WTC11 (cell line): ENCODE data around the gene OR6B2. TPM values are rescaled to one million over a fixed set of nuclear protein-coding genes. Genes with fewer than 3 reads are reported as not detected.
"Not testable (repeated sequence)": the region's sequence is repeated elsewhere in the genome, so short reads cannot be mapped to it uniquely, and the experiment has no call there.

ENCODE experiments used
- ATAC-seq: fragments of 200-7000 bp; cut with Tn5 transposase; 2 replicates; pipeline ENCODE4 v1.10.0; 2021; ENCODE audit warnings: mild to moderate bottlenecking, moderate library complexity
- CTCF ChIA-PET: fragments of 300-600 bp; sonication (Branson Sonifier 250); formaldehyde crosslinking; loops from one replicate; lab custom pipeline; 2021; ENCODE audit warnings: antibody characterized with exemption; lab: Charles Lee
- POLR2A ChIA-PET: fragments of 350-600 bp; sonication (Branson Sonifier 250); formaldehyde crosslinking; loops from one replicate; lab custom pipeline; 2021; ENCODE audit warnings: antibody characterized with exemption; lab: Charles Lee
- DNase-seq: peaks from one replicate; pipeline ENCODE4 v3.0.0; 2021; ENCODE audit warnings: low spot score
- H3K27ac Mint-ChIP-seq: 2 replicates; pipeline ENCODE4 v1.8.0; 2021; ENCODE audit warnings: mixed read lengths
- H3K27me3 Mint-ChIP-seq: 2 replicates; pipeline ENCODE4 v1.8.0; 2021; ENCODE audit warnings: low read depth, mild to moderate bottlenecking, moderate library complexity, mixed read lengths
- H3K36me3 Mint-ChIP-seq: 2 replicates; pipeline ENCODE4 v1.8.0; 2021; ENCODE audit warnings: mixed read lengths
- H3K4me1 Mint-ChIP-seq: 2 replicates; pipeline ENCODE4 v1.8.0; 2022; ENCODE audit warnings: mixed read lengths
- H3K4me3 Mint-ChIP-seq: 2 replicates; pipeline ENCODE4 v1.8.0; 2021; ENCODE audit warnings: mild to moderate bottlenecking, moderate library complexity, mixed read lengths
- H3K9me3 Mint-ChIP-seq: 2 replicates; pipeline ENCODE4 v1.8.0; 2021; ENCODE audit warnings: mixed read lengths
- CBFB ChIP-seq: sonication (generic); formaldehyde crosslinking; IDR thresholded peaks from 2 replicates; pipeline ENCODE4 v1.8.1; 2022; ENCODE audit warnings: mild to moderate bottlenecking, low read depth, missing genetic modification reagents
- CREB1 ChIP-seq: sonication (generic); formaldehyde crosslinking; IDR thresholded peaks from 2 replicates; pipeline ENCODE4 v1.8.0; 2023; ENCODE audit warnings: mild to moderate bottlenecking, missing genetic modification reagents
- ESRRA ChIP-seq: sonication (generic); formaldehyde crosslinking; IDR thresholded peaks from 2 replicates; pipeline ENCODE4 v1.8.1; 2022; ENCODE audit warnings: mild to moderate bottlenecking, missing genetic modification reagents, borderline replicate concordance
- FOXP1 ChIP-seq: sonication (generic); formaldehyde crosslinking; IDR thresholded peaks from 2 replicates; pipeline ENCODE4 v1.8.0; 2022; ENCODE audit warnings: missing genetic modification reagents, mild to moderate bottlenecking, moderate library complexity, borderline replicate concordance
- MYBL2 ChIP-seq: sonication (generic); formaldehyde crosslinking; IDR thresholded peaks from 2 replicates; pipeline ENCODE4 v1.8.1; 2023; ENCODE audit warnings: mild to moderate bottlenecking, moderate library complexity, missing genetic modification reagents
- RELA ChIP-seq: sonication (generic); formaldehyde crosslinking; IDR thresholded peaks from 2 replicates; pipeline ENCODE4 v1.8.1; 2022; ENCODE audit warnings: missing genetic modification reagents, mild to moderate bottlenecking, borderline replicate concordance
- RORB ChIP-seq: fragments of 250-450 bp; sonication (Bioruptor Pico); IDR thresholded peaks from 2 replicates; pipeline ENCODE4 v1.9.0; 2021; ENCODE audit warnings: mild to moderate bottlenecking
- TEAD4 ChIP-seq: sonication (generic); formaldehyde crosslinking; IDR thresholded peaks from 2 replicates; pipeline ENCODE4 v1.8.0; 2022; ENCODE audit warnings: mild to moderate bottlenecking, missing genetic modification reagents
- ZNF138 ChIP-seq: sonication (generic); formaldehyde crosslinking; conservative IDR thresholded peaks from 2 replicates; pipeline ENCODE4 v1.8.1; 2022; ENCODE audit warnings: mild to moderate bottlenecking, moderate library complexity, missing genetic modification reagents
- ZNF232 ChIP-seq: sonication (generic); formaldehyde crosslinking; IDR thresholded peaks from 2 replicates; pipeline ENCODE4 v1.8.0; 2022; ENCODE audit warnings: mild to moderate bottlenecking, missing genetic modification reagents
- ZNF423 ChIP-seq: fragments of 250-450 bp; sonication (Bioruptor Pico); IDR thresholded peaks from 2 replicates; pipeline ENCODE4 v2.1.2; 2022; ENCODE audit warnings: mild to moderate bottlenecking, moderate library complexity
- total RNA-seq: library from RNA; stranded (reverse); gene quantifications from 3 replicates; pipeline ENCODE4 v1.2.3, GENCODE V29; 2021
- TF ChIP-seq, protein P1 (sequence below): sonication (generic); formaldehyde crosslinking; IDR thresholded peaks from 2 replicates; pipeline ENCODE4 v1.8.1; 2023; ENCODE audit warnings: mild to moderate bottlenecking, missing genetic modification reagents, moderate library complexity
- TF ChIP-seq, protein P2 (sequence below): sonication (generic); formaldehyde crosslinking; IDR thresholded peaks from 2 replicates; pipeline ENCODE4 v1.8.1; 2023; ENCODE audit warnings: mild to moderate bottlenecking, missing genetic modification reagents
- TF ChIP-seq, protein P3 (sequence below): sonication (generic); formaldehyde crosslinking; IDR thresholded peaks from 2 replicates; pipeline ENCODE4 v1.8.0; 2022; ENCODE audit warnings: mild to moderate bottlenecking, missing genetic modification reagents
- TF ChIP-seq, protein P4 (sequence below): sonication (generic); formaldehyde crosslinking; IDR thresholded peaks from 2 replicates; pipeline ENCODE4 v1.8.1; 2023; ENCODE audit warnings: mild to moderate bottlenecking, missing genetic modification reagents, borderline replicate concordance
- TF ChIP-seq, protein P5 (sequence below): sonication (generic); formaldehyde crosslinking; IDR thresholded peaks from 2 replicates; pipeline ENCODE4 v1.8.0; 2023; ENCODE audit warnings: mild to moderate bottlenecking, missing genetic modification reagents

The OR6B2 gene
- total RNA-seq, 1 experiment from 2014 or later: not detected

DNA sequence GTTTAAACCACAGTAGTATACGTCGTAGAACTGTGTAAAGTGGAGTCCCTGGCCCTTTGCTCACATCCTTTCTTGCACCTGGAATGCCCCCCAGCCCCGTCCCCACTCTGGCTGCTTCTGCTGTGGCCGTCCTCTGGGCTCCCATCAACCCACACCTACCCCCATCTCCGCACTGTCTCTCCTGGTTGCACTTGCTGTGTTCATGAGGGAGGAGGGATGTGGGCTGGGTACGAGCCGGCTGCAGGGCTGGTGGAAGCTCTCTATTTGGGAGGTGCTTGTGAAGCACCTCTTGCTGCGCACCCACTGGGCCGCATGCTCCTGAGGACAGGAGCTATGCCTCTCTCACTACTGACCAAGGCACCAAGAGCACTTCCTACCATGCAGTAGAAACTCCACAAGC lies 18.0 kb upstream of the OR6B2 start (continued):
- TF ChIP-seq, protein P1, sequence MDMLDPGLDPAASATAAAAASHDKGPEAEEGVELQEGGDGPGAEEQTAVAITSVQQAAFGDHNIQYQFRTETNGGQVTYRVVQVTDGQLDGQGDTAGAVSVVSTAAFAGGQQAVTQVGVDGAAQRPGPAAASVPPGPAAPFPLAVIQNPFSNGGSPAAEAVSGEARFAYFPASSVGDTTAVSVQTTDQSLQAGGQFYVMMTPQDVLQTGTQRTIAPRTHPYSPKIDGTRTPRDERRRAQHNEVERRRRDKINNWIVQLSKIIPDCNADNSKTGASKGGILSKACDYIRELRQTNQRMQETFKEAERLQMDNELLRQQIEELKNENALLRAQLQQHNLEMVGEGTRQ (CRISPR knock-in tag): no peak
- TF ChIP-seq ESRRA (no peak), MYBL2 (CRISPR knock-in tag) (no peak), RORB (CRISPR knock-in tag) (no peak), RELA (CRISPR knock-in tag) (no peak)
- TF ChIP-seq, protein P2, sequence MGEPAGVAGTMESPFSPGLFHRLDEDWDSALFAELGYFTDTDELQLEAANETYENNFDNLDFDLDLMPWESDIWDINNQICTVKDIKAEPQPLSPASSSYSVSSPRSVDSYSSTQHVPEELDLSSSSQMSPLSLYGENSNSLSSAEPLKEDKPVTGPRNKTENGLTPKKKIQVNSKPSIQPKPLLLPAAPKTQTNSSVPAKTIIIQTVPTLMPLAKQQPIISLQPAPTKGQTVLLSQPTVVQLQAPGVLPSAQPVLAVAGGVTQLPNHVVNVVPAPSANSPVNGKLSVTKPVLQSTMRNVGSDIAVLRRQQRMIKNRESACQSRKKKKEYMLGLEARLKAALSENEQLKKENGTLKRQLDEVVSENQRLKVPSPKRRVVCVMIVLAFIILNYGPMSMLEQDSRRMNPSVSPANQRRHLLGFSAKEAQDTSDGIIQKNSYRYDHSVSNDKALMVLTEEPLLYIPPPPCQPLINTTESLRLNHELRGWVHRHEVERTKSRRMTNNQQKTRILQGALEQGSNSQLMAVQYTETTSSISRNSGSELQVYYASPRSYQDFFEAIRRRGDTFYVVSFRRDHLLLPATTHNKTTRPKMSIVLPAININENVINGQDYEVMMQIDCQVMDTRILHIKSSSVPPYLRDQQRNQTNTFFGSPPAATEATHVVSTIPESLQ: no peak
- TF ChIP-seq, protein P3, sequence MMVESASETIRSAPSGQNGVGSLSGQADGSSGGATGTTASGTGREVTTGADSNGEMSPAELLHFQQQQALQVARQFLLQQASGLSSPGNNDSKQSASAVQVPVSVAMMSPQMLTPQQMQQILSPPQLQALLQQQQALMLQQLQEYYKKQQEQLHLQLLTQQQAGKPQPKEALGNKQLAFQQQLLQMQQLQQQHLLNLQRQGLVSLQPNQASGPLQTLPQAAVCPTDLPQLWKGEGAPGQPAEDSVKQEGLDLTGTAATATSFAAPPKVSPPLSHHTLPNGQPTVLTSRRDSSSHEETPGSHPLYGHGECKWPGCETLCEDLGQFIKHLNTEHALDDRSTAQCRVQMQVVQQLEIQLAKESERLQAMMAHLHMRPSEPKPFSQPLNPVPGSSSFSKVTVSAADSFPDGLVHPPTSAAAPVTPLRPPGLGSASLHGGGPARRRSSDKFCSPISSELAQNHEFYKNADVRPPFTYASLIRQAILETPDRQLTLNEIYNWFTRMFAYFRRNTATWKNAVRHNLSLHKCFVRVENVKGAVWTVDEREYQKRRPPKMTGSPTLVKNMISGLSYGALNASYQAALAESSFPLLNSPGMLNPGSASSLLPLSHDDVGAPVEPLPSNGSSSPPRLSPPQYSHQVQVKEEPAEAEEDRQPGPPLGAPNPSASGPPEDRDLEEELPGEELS (CRISPR knock-in tag): no peak

DNA sequence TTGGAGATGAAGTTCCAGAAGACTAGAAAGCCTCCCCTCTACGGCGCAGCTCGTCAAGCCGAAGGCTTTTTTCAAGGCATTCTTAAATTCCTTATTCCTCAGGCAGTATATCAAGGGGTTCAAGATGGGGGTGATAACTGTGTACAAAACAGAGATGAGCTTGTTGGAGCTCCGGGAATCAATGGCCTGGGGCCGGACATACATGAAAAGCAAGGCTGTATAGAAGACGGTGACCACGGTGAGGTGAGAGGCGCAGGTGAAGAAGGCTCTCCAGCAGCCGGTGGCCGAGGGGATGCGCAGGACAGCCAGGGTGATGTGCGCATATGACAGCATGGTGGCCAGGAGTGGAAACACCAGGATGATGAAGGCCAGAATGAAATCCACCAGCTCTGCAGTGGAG lies 14.9 kb upstream of the OR6B2 start:
- Mint-ChIP-seq H3K9me3 (no peaks in the 10 kb centered on the region), H3K4me1 (no peaks in the 10 kb centered on the region), H3K4me3 (no peak overlapping the region), H3K36me3 (no peaks in the 10 kb centered on the region), H3K27ac (no peak overlapping the region)
- DNase-seq: no peak
- CTCF ChIA-PET: no interaction called here
- no peak for TF ChIP-seq CBFB (CRISPR knock-in tag)
- TF ChIP-seq, protein P4, sequence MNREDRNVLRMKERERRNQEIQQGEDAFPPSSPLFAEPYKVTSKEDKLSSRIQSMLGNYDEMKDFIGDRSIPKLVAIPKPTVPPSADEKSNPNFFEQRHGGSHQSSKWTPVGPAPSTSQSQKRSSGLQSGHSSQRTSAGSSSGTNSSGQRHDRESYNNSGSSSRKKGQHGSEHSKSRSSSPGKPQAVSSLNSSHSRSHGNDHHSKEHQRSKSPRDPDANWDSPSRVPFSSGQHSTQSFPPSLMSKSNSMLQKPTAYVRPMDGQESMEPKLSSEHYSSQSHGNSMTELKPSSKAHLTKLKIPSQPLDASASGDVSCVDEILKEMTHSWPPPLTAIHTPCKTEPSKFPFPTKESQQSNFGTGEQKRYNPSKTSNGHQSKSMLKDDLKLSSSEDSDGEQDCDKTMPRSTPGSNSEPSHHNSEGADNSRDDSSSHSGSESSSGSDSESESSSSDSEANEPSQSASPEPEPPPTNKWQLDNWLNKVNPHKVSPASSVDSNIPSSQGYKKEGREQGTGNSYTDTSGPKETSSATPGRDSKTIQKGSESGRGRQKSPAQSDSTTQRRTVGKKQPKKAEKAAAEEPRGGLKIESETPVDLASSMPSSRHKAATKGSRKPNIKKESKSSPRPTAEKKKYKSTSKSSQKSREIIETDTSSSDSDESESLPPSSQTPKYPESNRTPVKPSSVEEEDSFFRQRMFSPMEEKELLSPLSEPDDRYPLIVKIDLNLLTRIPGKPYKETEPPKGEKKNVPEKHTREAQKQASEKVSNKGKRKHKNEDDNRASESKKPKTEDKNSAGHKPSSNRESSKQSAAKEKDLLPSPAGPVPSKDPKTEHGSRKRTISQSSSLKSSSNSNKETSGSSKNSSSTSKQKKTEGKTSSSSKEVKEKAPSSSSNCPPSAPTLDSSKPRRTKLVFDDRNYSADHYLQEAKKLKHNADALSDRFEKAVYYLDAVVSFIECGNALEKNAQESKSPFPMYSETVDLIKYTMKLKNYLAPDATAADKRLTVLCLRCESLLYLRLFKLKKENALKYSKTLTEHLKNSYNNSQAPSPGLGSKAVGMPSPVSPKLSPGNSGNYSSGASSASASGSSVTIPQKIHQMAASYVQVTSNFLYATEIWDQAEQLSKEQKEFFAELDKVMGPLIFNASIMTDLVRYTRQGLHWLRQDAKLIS (CRISPR knock-in tag): no peak
- no peak for TF ChIP-seq ZNF423
- TF ChIP-seq FOXP1 (CRISPR knock-in tag): no peak
- no peak for TF ChIP-seq ZNF232 (CRISPR knock-in tag)
- TF ChIP-seq CREB1 (CRISPR knock-in tag): no peak
- no peak for TF ChIP-seq TEAD4
- TF ChIP-seq ZNF138 (CRISPR knock-in tag): no peak
- TF ChIP-seq, protein P5, sequence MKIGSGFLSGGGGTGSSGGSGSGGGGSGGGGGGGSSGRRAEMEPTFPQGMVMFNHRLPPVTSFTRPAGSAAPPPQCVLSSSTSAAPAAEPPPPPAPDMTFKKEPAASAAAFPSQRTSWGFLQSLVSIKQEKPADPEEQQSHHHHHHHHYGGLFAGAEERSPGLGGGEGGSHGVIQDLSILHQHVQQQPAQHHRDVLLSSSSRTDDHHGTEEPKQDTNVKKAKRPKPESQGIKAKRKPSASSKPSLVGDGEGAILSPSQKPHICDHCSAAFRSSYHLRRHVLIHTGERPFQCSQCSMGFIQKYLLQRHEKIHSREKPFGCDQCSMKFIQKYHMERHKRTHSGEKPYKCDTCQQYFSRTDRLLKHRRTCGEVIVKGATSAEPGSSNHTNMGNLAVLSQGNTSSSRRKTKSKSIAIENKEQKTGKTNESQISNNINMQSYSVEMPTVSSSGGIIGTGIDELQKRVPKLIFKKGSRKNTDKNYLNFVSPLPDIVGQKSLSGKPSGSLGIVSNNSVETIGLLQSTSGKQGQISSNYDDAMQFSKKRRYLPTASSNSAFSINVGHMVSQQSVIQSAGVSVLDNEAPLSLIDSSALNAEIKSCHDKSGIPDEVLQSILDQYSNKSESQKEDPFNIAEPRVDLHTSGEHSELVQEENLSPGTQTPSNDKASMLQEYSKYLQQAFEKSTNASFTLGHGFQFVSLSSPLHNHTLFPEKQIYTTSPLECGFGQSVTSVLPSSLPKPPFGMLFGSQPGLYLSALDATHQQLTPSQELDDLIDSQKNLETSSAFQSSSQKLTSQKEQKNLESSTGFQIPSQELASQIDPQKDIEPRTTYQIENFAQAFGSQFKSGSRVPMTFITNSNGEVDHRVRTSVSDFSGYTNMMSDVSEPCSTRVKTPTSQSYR (CRISPR knock-in tag): no peak
- TF ChIP-seq, all 79 proteins: peak for 0
- POLR2A ChIA-PET: no interaction called here
- peaks cover 10% of the 10 kb centered on the region for H3K27me3 Mint-ChIP-seq
- no peak for ATAC-seq

DNA sequence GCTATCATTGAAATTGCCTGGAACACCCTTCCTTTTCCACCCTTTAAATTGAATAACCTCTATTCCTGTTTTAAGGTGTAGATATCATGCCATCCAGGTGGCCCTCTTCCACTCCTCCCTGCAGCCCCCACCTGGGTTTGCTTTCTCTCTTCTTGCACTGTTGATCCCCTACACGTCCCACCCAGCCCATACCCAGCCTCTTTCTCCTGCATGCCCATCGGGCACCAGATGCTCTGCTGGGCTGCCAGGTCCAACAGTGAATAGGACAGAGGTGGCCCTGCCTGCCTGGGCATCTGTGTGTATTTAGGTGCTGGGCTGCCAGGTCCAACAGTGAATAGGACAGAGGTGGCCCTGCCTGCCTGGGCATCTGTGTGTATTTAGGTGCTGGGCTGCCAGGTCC lies 13.9 kb upstream of the OR6B2 start:
- CTCF ChIA-PET: interaction anchor here (1.0 kb wide), 1 partner anchor 22 kb away, joined by 3 read pairs; no protein-coding TSS in a partner anchor
- DNase-seq, H3K9me3 Mint-ChIP-seq, H3K27me3 Mint-ChIP-seq, H3K4me1 Mint-ChIP-seq, H3K36me3 Mint-ChIP-seq, ATAC-seq, H3K4me3 Mint-ChIP-seq, H3K27ac Mint-ChIP-seq, POLR2A ChIA-PET: not testable (repeated sequence)
